ENCODE results near the gene SUCO. TPM values are rescaled to one million over a fixed set of nuclear protein-coding genes. Genes with fewer than 3 reads are reported as not detected.

The SUCO gene
- polyA plus RNA-seq, 1 donor (not counting 4 experiments of a cell fraction or from before 2014, with no cell fraction given), result 13.8 TPM

DNA sequence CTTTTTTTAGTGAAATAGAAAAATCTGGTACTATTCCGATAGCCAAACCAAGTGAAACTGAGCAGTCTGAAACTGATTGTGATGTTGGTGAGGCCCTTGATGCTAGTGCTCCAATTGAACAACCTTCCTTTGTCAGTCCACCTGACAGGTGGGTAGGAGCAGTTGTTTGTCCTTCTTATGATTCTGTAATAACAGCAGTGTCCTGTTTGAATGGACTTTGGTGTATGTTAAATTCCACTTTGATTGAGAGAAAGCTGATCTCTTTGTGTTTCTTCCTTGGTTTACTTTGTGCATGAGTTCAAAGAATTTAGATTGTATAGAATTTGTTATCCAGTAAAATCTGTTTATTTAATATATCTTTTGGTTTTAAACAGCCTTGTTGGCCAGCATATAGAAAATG lies 24.3 kb downstream of the SUCO start:
- Histone ChIP-seq H3K36me3 (ENCODE audit: control insufficient read depth in 2 of 2, extremely low read depth in 1 of 2, insufficient read depth in 2 of 2, low read length in 2 of 2) (peaks cover 2 to 13% of the 10 kb centered on the region in 2 experiments), H3K9ac (ENCODE audit: control insufficient read depth, extremely low read depth, insufficient read depth, low read length) (no peak overlapping the region), H3K4me2 (ENCODE audit: control insufficient read depth, extremely low read depth, insufficient read depth, low read depth, low read length) (no peak overlapping the region), H3K27ac (ENCODE audit: control insufficient read depth, insufficient read depth, low read length) (no peak overlapping the region), H2AFZ (ENCODE audit: control insufficient read depth, low read length) (no peak overlapping the region), H4K20me1 (ENCODE audit: control insufficient read depth, extremely low read depth, insufficient read depth, low read length) (no peaks in the 10 kb centered on the region), H3K9me1 (ENCODE audit: control insufficient read depth, extremely low read depth, insufficient read depth, low read length) (no peaks in the 10 kb centered on the region), H3K27me3 (ENCODE audit: control insufficient read depth, extremely low read depth, insufficient read depth, low read length) (no peaks in the 10 kb centered on the region), H3K9me3 (ENCODE audit: control insufficient read depth, low read depth, low read length) (no peaks in the 10 kb centered on the region), H3K4me3 (ENCODE audit: control insufficient read depth in 2 of 3, extremely low read depth in 1 of 3, insufficient read depth in 2 of 3, low read depth in 1 of 3, low read length in 3 of 3) (no peak overlapping the region), H3K79me2 (ENCODE audit: control insufficient read depth, insufficient read depth, low read length) (peaks cover 1% of the 10 kb centered on the region), H3K4me1 (ENCODE audit: control insufficient read depth, extremely low read depth, insufficient read depth, low read length) (no peaks in the 10 kb centered on the region)
- DNase-seq (ENCODE audit: low read depth, low spot score) (no peak), FAIRE-seq (no peak)
- TF ChIP-seq EZH2 (IDR thresholded peaks at IDR 0.05; ENCODE audit: low read length), result no peak
- TF ChIP-seq, protein P1, sequence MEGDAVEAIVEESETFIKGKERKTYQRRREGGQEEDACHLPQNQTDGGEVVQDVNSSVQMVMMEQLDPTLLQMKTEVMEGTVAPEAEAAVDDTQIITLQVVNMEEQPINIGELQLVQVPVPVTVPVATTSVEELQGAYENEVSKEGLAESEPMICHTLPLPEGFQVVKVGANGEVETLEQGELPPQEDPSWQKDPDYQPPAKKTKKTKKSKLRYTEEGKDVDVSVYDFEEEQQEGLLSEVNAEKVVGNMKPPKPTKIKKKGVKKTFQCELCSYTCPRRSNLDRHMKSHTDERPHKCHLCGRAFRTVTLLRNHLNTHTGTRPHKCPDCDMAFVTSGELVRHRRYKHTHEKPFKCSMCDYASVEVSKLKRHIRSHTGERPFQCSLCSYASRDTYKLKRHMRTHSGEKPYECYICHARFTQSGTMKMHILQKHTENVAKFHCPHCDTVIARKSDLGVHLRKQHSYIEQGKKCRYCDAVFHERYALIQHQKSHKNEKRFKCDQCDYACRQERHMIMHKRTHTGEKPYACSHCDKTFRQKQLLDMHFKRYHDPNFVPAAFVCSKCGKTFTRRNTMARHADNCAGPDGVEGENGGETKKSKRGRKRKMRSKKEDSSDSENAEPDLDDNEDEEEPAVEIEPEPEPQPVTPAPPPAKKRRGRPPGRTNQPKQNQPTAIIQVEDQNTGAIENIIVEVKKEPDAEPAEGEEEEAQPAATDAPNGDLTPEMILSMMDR (optimal IDR thresholded peaks at IDR 0.05 in 1 of 3, IDR thresholded peaks at IDR 0.05 in 1 of 3, conservative IDR thresholded peaks at IDR 0.05 in 1 of 3; ENCODE audit: extremely low read depth in 1 of 3, insufficient read depth in 2 of 3, low read length in 3 of 3), result no peak
- dilution Hi-C loops (cut with MboI; ENCODE audit: extremely low pct_ligation_motif_present, low sequenced_read_pairs), result no loop called here

DNA sequence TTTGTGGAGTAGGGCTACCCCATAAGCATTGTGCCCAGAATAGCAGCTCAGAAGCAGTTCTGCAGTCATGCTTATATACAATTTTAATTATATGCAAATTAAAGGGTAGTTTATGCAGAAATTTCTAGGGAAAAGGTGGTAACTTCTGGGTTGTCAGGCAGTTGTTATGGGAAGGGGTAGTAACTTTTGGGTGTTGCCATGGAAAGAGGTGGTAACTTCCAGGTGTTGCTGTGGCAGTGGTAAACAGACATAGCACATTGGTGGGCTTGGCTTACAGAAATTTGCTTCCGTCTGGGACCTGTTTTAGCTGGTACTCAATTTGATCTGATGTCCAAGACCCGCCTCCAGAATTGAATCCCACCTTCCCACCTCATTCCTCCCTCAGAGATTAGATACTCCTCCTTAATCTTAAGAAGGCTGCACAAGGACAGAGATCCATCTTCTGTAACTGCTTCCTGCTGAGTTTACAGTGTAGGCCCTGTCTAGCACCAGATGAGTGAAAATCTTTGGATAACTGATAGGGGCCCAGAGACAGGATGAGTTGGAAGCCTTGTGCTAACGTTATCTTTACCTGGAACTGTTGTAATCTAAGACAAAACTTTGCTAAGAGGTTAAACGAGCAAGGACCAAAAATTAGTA lies 26.7 kb downstream of the SUCO start:
- Histone ChIP-seq H3K27ac (ENCODE audit: control insufficient read depth, insufficient read depth, low read length) (no peak overlapping the region), H2AFZ (ENCODE audit: control insufficient read depth, low read length) (no peak overlapping the region), H3K4me1 (ENCODE audit: control insufficient read depth, extremely low read depth, insufficient read depth, low read length) (no peaks in the 10 kb centered on the region), H3K4me2 (ENCODE audit: control insufficient read depth, extremely low read depth, insufficient read depth, low read depth, low read length) (no peak overlapping the region), H3K36me3 (ENCODE audit: control insufficient read depth in 2 of 2, extremely low read depth in 1 of 2, insufficient read depth in 2 of 2, low read length in 2 of 2) (peaks cover 3 to 13% of the 10 kb centered on the region in 2 experiments), H3K27me3 (ENCODE audit: control insufficient read depth, extremely low read depth, insufficient read depth, low read length) (no peaks in the 10 kb centered on the region), H3K4me3 (ENCODE audit: control insufficient read depth in 2 of 3, extremely low read depth in 1 of 3, insufficient read depth in 2 of 3, low read depth in 1 of 3, low read length in 3 of 3) (no peak overlapping the region), H3K9me1 (ENCODE audit: control insufficient read depth, extremely low read depth, insufficient read depth, low read length) (no peaks in the 10 kb centered on the region), H3K9ac (ENCODE audit: control insufficient read depth, extremely low read depth, insufficient read depth, low read length) (no peak overlapping the region), H3K9me3 (ENCODE audit: control insufficient read depth, low read depth, low read length) (no peaks in the 10 kb centered on the region), H4K20me1 (ENCODE audit: control insufficient read depth, extremely low read depth, insufficient read depth, low read length) (no peaks in the 10 kb centered on the region), H3K79me2 (ENCODE audit: control insufficient read depth, insufficient read depth, low read length) (no peaks in the 10 kb centered on the region)
- no peak for DNase-seq (ENCODE audit: low read depth, low spot score)
- TF ChIP-seq EZH2 (IDR thresholded peaks at IDR 0.05; ENCODE audit: low read length), result no peak
- TF ChIP-seq, protein P1 (optimal IDR thresholded peaks at IDR 0.05 in 1 of 3, IDR thresholded peaks at IDR 0.05 in 1 of 3, conservative IDR thresholded peaks at IDR 0.05 in 1 of 3; ENCODE audit: extremely low read depth in 1 of 3, insufficient read depth in 2 of 3, low read length in 3 of 3), result no peak
- no peak for FAIRE-seq
- dilution Hi-C loops (cut with MboI; ENCODE audit: extremely low pct_ligation_motif_present, low sequenced_read_pairs), result no loop called here

Data from keratinocyte (primary cell).